Hepatocyte (in vitro differentiated cells): ENCODE results near the gene CALML5. TPM values are rescaled to one million over a fixed set of nuclear protein-coding genes. Genes with fewer than 3 reads are reported as not detected.

ENCODE experiments used
- DNase-seq: peaks from one replicate; pipeline ENCODE4 v3.0.0-alpha.2; 2016; ENCODE audit warnings: low spot score
- H2AFZ ChIP-seq: fragments of 200-600 bp; sonication (generic); 2 replicates; pipeline ENCODE4 v1.6.0; 2016; ENCODE audit warnings: antibody characterized with exemption, mild to moderate bottlenecking
- H3K27ac ChIP-seq: fragments of 200-600 bp; sonication (generic); 2 replicates; pipeline ENCODE4 v1.5.1; 2016; ENCODE audit warnings: mild to moderate bottlenecking
- H3K27me3 ChIP-seq: fragments of 200-600 bp; sonication (generic); 2 replicates; pipeline ENCODE4 v1.6.1; 2016
- H3K36me3 ChIP-seq: fragments of 200-600 bp; sonication (generic); replicated peaks from 2 replicates; pipeline ENCODE4 v1.5.1; 2016; ENCODE audit warnings: low read depth; ENCODE audit not compliant: insufficient read depth
- H3K4me1 ChIP-seq: fragments of 200-600 bp; sonication (generic); 2 replicates; pipeline ENCODE4 v1.5.1; 2016; ENCODE audit warnings: mild to moderate bottlenecking, moderate library complexity; ENCODE audit not compliant: insufficient read depth
- H3K4me2 ChIP-seq: fragments of 200-600 bp; sonication (generic); 2 replicates; pipeline ENCODE4 v1.6.0; 2016
- H3K4me3 ChIP-seq: fragments of 200-600 bp; sonication (generic); 2 replicates; pipeline ENCODE4 v1.5.1; 2016; ENCODE audit warnings: mild to moderate bottlenecking
- H3K79me2 ChIP-seq: fragments of 200-600 bp; sonication (generic); 2 replicates; pipeline ENCODE4 v1.6.0; 2017; ENCODE audit warnings: mild to moderate bottlenecking
- H3K9me2 ChIP-seq: fragments of 200-600 bp; sonication (generic); replicated peaks from 2 replicates; pipeline ENCODE4 v1.6.0; 2017; ENCODE audit warnings: mild to moderate bottlenecking; ENCODE audit not compliant: insufficient read depth
- H3K9me3 ChIP-seq: fragments of 200-600 bp; sonication (generic); 2 replicates; pipeline ENCODE4 v1.5.1; 2016; ENCODE audit warnings: low read depth, mild to moderate bottlenecking
- H4K20me1 ChIP-seq: fragments of 200-600 bp; sonication (generic); 2 replicates; pipeline ENCODE4 v1.6.0; 2016; ENCODE audit warnings: mild to moderate bottlenecking; ENCODE audit not compliant: insufficient read depth, poor library complexity, severe bottlenecking
- CTCF ChIP-seq: fragments of 200-600 bp; sonication (generic); IDR thresholded peaks from 2 replicates; pipeline ENCODE4 v1.5.1; 2016; ENCODE audit warnings: antibody characterized with exemption, mild to moderate bottlenecking; ENCODE audit not compliant: poor library complexity
- EZH2 ChIP-seq: fragments of 200-600 bp; sonication (generic); IDR thresholded peaks from 2 replicates; pipeline ENCODE4 v1.6.1; 2016; ENCODE audit warnings: antibody characterized with exemption, mild to moderate bottlenecking, borderline replicate concordance
- EZH2phosphoT487 ChIP-seq: fragments of 200-600 bp; sonication (generic); IDR thresholded peaks from one replicate; pipeline ENCODE4 v1.6.1; 2018; ENCODE audit warnings: antibody characterized with exemption, mild to moderate bottlenecking, low read depth, moderate library complexity; ENCODE audit not compliant: unreplicated experiment, severe bottlenecking
- WGBS: methylation state at CpG from one replicate; pipeline ENCODE4 v1.1.6; 2016; ENCODE audit warnings: low lambda C conversion rate; ENCODE audit errors: missing lambda C conversion rate; 5-methylcytosine and 5-hydroxymethylcytosine counted together
- polyA plus RNA-seq: library from polyadenylated mRNA; unstranded; fragments of >200 nt; fragmentation: Nextera tagmentation; extraction: Ambion mirVana; gene quantifications from 2 replicates; pipeline ENCODE4 v1.2.1, GENCODE V29; 2016
- total RNA-seq: library from RNA; depleted of rRNA; stranded (reverse); fragments of >200 nt; gene quantifications from 2 replicates; pipeline ENCODE4 v1.2.3, GENCODE V29; 2014

CALML5 gene
- total and polyA plus RNA-seq, 2 experiments from 2014 or later = not detected

GRCh38 chr10:5537684-5538083, 38.3 kb upstream of the CALML5 start:
- no peak overlapping the region for H2AFZ ChIP-seq
- WGBS = 99% methylated on average over 6 of the region's 6 CpGs
- H3K79me2 ChIP-seq = no peaks in the 10 kb centered on the region
- H3K27me3 ChIP-seq = no peaks in the 10 kb centered on the region
- no peaks in the 10 kb centered on the region for H3K36me3 ChIP-seq
- no peaks in the 10 kb centered on the region for H3K9me2 ChIP-seq
- H3K4me1 ChIP-seq = peaks cover 27% of the 10 kb centered on the region
- no peak overlapping the region for H3K4me2 ChIP-seq
- H3K4me3 ChIP-seq = no peak overlapping the region
- no peak for DNase-seq
- TF ChIP-seq EZH2phosphoT487 = no peak
- no peak for TF ChIP-seq EZH2
- TF ChIP-seq CTCF = no peak
- H4K20me1 ChIP-seq = no peaks in the 10 kb centered on the region
- no peak overlapping the region for H3K27ac ChIP-seq
- no peaks in the 10 kb centered on the region for H3K9me3 ChIP-seq

- no peaks in the 10 kb centered on the region for H3K36me3 ChIP-seq
- 96% methylated on average over 7 of the region's 7 CpGs for WGBS
- no peak for DNase-seq
- H2AFZ ChIP-seq = no peak overlapping the region
- H3K4me1 ChIP-seq = peaks cover 25% of the 10 kb centered on the region
- H3K4me3 ChIP-seq = no peak overlapping the region
- H3K27ac ChIP-seq = no peak overlapping the region
- H3K4me2 ChIP-seq = no peak overlapping the region
- H3K9me2 ChIP-seq = no peaks in the 10 kb centered on the region
- no peaks in the 10 kb centered on the region for H3K9me3 ChIP-seq
- H3K27me3 ChIP-seq = no peaks in the 10 kb centered on the region
- no peak for TF ChIP-seq CTCF
- TF ChIP-seq EZH2phosphoT487 = no peak
- no peak for TF ChIP-seq EZH2
- H3K79me2 ChIP-seq = no peaks in the 10 kb centered on the region
- no peaks in the 10 kb centered on the region for H4K20me1 ChIP-seq
These were observed 37.2 kb upstream of the CALML5 start for GRCh38 chr10:5536486-5537081.

- WGBS = 68% methylated on average over 8 of the region's 8 CpGs
- Histone ChIP-seq H4K20me1 (no peaks in the 10 kb centered on the region), H3K27ac (peak overlapping the region; percentile 8), H3K4me3 (no peak overlapping the region), H3K4me1 (peaks cover 19% of the 10 kb centered on the region), H3K27me3 (no peaks in the 10 kb centered on the region), H3K9me3 (no peaks in the 10 kb centered on the region), H3K9me2 (no peaks in the 10 kb centered on the region), H3K36me3 (no peaks in the 10 kb centered on the region), H3K4me2 (no peak overlapping the region), H2AFZ (no peak overlapping the region), H3K79me2 (no peaks in the 10 kb centered on the region)
- DNase-seq = no peak
- TF ChIP-seq CTCF (no peak), EZH2phosphoT487 (no peak), EZH2 (no peak)
These were observed 35.8 kb upstream of the CALML5 start for GRCh38 chr10:5534880-5535856.
